GM19099 (cell line): ENCODE results near the gene GRPEL2.

Experiments
- POLR2A ChIP-seq: IDR thresholded peaks from 3 replicates; pipeline ENCODE4 v1.6.1; 2011; ENCODE audit warnings: low read depth; ENCODE audit not compliant: insufficient read length; ENCODE audit errors: extremely low read depth

Gene GRPEL2

GRCh38 chr5:149360272-149360671 lies 15.0 kb downstream of the GRPEL2 start:
- no peak for TF ChIP-seq POLR2A

- TF ChIP-seq POLR2A: no peak
These were observed 17.2 kb downstream of the GRPEL2 start for GRCh38 chr5:149362541-149362940.

GRCh38 chr5:149363358-149363757 lies 18.1 kb downstream of the GRPEL2 start:
- TF ChIP-seq POLR2A: no peak

GRCh38 chr5:149363936-149364335 lies 18.6 kb downstream of the GRPEL2 start:
- TF ChIP-seq POLR2A: no peak

- no peak for TF ChIP-seq POLR2A
These were observed 19.4 kb downstream of the GRPEL2 start for GRCh38 chr5:149364719-149365118.

- no peak for TF ChIP-seq POLR2A
These were observed 20.1 kb downstream of the GRPEL2 start for GRCh38 chr5:149365418-149365817.

- no peak for TF ChIP-seq POLR2A
These were observed 20.9 kb downstream of the GRPEL2 start for GRCh38 chr5:149366169-149366729.

GRCh38 chr5:149367249-149367971 lies 22.1 kb downstream of the GRPEL2 start:
- no peak for TF ChIP-seq POLR2A

- TF ChIP-seq POLR2A: no peak
These were observed 22.8 kb downstream of the GRPEL2 start for GRCh38 chr5:149367972-149368645.

- TF ChIP-seq POLR2A: no peak
These were observed 25.6 kb downstream of the GRPEL2 start for GRCh38 chr5:149370878-149371277.

- TF ChIP-seq POLR2A: no peak
These were observed 26.1 kb downstream of the GRPEL2 start for GRCh38 chr5:149371296-149371962.

- no peak for TF ChIP-seq POLR2A
These were observed 26.9 kb downstream of the GRPEL2 start for GRCh38 chr5:149372076-149372795.

GRCh38 chr5:149372932-149373331 lies 27.6 kb downstream of the GRPEL2 start:
- no peak for TF ChIP-seq POLR2A

GRCh38 chr5:149374303-149374702 lies 29.0 kb downstream of the GRPEL2 start:
- no peak for TF ChIP-seq POLR2A

GRCh38 chr5:149374801-149375200 lies 29.5 kb downstream of the GRPEL2 start:
- TF ChIP-seq POLR2A: no peak
